Measurements from ENCODE around the gene C1QTNF9.
"Not testable (repeated sequence)": the region's sequence is repeated elsewhere in the genome, so short reads cannot be mapped to it uniquely, and the experiment has no call there.

The C1QTNF9 gene

DNA sequence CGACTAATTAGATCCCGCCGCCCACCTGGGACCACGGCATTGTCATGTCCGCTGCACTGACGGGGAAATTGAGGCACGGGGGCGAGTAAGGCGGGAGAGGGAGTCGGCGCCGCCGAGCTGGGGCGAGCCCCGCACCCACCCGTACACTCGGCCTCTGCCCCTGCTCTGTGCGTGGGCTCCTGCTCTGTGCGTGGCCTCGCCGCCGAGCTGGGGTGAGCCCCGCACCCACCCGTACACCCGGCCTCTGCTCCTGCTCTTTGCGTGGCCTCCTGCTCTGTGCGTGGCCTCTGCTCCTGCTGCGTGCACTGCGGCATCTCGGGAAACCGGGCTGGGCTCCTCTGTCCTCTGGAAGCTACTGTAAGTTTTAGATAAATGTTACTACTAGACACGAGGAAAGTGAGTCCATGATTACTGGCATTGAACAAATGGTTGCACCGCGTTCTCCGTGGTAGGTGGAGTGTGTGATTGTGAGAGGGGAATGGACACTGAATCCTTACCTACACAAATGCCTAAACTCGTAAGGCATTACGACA is 826 bp upstream of the C1QTNF9 start:
- no peak for DNase-seq (ENCODE audit: extremely low read depth, low read depth)
- TF ChIP-seq, protein P1, sequence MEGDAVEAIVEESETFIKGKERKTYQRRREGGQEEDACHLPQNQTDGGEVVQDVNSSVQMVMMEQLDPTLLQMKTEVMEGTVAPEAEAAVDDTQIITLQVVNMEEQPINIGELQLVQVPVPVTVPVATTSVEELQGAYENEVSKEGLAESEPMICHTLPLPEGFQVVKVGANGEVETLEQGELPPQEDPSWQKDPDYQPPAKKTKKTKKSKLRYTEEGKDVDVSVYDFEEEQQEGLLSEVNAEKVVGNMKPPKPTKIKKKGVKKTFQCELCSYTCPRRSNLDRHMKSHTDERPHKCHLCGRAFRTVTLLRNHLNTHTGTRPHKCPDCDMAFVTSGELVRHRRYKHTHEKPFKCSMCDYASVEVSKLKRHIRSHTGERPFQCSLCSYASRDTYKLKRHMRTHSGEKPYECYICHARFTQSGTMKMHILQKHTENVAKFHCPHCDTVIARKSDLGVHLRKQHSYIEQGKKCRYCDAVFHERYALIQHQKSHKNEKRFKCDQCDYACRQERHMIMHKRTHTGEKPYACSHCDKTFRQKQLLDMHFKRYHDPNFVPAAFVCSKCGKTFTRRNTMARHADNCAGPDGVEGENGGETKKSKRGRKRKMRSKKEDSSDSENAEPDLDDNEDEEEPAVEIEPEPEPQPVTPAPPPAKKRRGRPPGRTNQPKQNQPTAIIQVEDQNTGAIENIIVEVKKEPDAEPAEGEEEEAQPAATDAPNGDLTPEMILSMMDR (IDR thresholded peaks at IDR 0.05; ENCODE audit: low read depth, low read length): no peak

DNA sequence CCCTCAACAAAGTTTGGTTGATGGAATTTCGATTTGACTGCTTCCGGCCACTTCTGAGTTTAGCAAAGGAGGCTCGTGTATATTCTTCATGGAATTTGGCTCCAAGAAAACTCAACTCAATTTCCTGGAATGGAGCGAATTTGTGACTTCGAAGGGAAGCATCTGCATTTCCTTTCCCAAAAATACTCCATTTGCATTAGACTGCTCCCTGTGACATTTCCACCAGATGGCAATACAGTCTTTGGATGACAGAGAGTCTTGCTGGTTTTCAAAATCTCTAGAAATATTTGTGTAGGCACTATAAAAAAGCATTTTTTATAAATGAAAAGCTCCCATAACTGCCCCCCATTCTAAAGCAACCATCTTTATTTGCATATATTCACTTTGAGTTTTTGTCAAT is 4.1 kb downstream of the C1QTNF9 start:
- TF ChIP-seq, protein P1 (IDR thresholded peaks at IDR 0.05; ENCODE audit: low read depth, low read length): peak; percentile 43
- no peak for DNase-seq (ENCODE audit: extremely low read depth, low read depth)

DNA sequence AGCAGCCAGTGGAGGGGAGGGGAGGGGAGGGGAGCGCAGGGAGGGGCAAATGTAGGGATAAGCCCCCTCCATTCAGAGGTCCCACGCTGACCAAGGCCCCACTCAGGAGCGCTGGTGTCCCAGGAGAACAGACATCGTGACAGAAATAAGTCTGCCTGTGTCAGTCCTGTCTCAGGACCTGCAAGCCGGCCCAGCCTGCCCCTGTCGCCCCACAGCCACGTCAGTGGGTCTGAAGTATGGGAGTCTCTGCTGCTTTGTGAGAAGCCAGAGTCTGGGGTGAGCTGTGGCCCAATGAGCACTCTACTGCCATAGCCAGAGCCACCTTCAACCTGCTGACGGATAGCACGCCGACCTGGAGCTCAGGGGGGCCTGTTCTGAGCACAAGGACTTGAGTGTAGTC is 8.5 kb downstream of the C1QTNF9 start:
- not testable (repeated sequence) for DNase-seq (ENCODE audit: extremely low read depth, low read depth)

DNA sequence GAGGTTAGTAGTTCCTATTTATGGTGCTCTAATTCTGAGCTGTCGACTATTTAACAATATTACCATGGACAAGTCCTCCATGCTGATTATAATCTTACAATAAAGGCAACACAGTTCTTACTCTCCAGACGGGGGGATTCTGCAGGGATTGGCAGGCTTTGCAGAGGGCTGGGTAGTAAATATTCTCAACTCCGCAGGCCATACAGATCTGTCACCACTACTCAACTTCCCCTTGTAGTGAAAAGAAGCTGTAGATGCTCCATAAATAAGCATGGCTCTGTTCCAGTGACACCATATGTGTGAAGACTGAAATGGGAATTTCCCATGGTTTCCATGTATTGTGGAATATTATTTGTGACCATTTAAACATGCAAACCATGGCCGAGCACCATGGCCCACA is 9.5 kb downstream of the C1QTNF9 start:
- DNase-seq (ENCODE audit: extremely low read depth, low read depth): not testable (repeated sequence)

DNA sequence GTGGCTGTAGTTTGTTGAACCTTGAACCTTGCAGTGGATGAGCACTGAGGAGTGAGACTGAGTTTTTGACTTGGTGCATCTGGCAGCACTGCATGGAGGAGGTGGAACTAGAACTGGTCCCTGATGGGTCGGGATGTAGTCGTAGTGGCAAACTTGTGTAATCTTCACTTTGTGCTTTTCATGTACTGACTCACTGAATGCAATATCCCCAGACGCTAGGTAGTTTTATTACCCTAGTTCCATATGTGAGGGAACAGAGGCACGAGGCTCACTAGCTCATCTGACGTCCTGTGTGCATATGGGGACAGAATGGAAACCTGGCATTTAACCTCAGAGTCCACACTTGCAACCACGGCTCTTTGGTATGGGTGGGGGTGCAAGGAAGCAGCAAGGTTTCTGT is 10.3 kb downstream of the C1QTNF9 start:
- DNase-seq (ENCODE audit: extremely low read depth, low read depth): not testable (repeated sequence)

DNA sequence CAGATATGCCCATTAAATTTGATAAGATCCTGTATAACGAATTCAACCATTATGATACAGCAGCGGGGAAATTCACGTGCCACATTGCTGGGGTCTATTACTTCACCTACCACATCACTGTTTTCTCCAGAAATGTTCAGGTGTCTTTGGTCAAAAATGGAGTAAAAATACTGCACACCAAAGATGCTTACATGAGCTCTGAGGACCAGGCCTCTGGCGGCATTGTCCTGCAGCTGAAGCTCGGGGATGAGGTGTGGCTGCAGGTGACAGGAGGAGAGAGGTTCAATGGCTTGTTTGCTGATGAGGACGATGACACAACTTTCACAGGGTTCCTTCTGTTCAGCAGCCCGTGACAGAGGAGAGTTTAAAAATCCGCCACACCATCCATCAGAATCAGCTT is 12.0 kb downstream of the C1QTNF9 start:
- not testable (repeated sequence) for DNase-seq (ENCODE audit: extremely low read depth, low read depth)

DNA sequence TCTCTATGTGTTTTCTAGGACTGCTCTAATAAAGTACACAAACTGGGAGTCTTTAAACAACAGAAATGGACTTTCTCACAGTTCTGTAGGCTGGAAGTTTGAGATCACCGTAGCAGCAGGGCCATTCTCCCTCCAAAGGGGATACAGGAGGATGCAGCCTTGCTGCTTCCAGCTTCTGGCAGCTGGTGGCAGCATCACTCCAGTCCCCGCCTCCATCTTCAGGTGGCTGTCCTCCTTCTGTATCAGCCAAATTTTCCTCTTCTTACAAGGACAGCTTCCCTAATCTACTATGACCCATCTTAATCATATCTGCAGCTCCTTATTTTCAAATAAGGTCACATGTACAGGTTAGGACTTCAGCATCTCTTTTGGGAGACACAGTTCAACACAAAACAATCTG is 13.1 kb downstream of the C1QTNF9 start:
- not testable (repeated sequence) for DNase-seq (ENCODE audit: extremely low read depth, low read depth)

DNA sequence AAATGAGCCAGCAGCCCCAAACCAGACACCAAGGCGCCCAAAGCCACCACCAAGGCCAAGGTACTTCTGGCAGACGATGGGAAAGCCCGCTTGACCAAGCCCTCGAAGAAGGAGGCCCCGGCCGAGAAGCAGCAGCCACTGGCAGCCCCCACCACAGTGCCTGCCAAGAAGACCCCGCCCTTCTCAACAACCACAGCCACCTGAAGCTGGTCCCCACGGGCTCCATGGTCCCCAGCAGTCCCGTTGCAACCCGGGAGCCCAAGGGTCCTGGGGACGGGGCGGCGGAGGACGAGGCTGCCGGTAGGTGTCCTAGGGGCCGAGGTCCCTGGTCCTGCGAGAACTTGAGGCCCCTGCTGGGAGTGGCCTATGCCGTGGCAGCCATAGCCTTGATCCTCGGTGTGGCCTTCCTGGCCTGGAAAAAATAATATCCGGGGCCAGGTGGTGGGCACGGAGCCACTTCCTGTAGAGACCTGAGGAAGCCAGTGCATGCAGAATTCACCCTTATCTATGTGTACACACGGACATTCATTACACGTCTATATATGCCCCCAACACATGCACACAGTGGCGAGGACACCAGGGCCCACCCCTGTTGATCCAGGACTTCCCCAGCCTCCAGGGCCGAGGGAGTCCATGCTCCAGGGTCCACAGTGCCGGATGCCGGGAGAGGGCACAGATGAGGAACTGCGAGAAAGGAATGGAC is 13.8 kb downstream of the C1QTNF9 start:
- no peak for DNase-seq (ENCODE audit: extremely low read depth, low read depth)
- TF ChIP-seq, protein P1 (IDR thresholded peaks at IDR 0.05; ENCODE audit: low read depth, low read length): no peak

DNA sequence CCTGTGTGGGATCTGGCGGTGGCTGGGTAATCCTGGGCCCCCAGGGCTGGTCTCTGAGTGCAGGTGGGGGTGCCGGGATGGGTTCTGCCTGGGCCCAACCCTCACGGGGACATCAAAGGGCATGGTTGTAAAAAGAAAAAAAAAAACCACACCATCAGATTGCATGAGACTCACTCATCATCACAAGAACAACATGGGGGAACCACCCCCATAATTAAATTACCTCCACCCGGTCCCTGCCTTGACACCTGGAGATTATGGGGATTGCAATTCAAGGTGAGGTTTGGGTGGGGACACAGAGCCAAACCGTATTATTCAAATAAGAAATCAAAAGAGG is 14.3 kb downstream of the C1QTNF9 start:
- TF ChIP-seq, protein P1 (IDR thresholded peaks at IDR 0.05; ENCODE audit: low read depth, low read length): no peak
- no peak for DNase-seq (ENCODE audit: extremely low read depth, low read depth)

DNA sequence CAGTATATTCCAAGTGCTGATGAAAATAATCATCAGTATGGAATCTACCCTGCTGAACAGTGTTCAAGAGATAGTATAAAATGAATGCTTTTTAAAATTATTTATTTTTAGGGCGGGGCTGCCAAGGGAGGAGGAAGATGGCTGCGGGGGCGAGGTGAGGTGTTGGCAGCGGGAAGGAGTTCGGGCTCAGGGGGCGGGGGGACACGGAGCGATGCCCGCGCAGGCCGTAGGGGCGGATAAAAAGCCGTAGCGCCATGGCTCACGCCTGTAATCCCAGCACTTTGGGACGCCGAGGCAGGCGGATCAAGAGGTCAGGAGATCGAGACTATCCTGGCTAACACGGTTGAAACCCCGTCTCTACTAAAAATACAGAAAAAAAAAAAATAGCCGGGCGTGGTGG is 18.2 kb downstream of the C1QTNF9 start:
- not testable (repeated sequence) for DNase-seq (ENCODE audit: extremely low read depth, low read depth)

DNA sequence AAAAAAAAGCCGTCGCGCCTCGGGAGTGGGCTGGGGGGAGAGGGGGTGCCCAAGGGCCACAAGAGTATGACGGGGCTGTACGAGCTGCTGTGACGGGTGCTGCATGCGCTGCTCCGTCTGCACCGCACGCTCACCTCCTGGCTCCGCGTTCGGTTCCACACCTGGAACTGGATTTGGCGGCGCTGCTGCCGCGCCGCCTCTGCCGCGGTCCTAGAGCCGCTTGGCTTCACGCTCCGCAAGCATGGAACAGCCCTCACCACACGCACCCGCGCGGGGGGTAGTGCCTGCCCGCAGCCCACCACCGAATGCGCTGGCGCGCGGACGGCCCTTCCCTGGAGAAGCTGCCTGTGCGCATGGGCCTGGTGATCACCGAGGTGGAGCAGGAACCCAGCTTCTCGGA is 18.8 kb downstream of the C1QTNF9 start:
- TF ChIP-seq, protein P1 (IDR thresholded peaks at IDR 0.05; ENCODE audit: low read depth, low read length): no peak
- no peak for DNase-seq (ENCODE audit: extremely low read depth, low read depth)

Data from AG09319 (cell line).